DND-41 (cell line): ENCODE measurements around the gene RALGAPA2.

ENCODE experiments used
- ATAC-seq: fragments of 200-7000 bp; cut with Tn5 transposase; 3 replicates; pipeline ENCODE4 v1.9.1; 2021; ENCODE audit warnings: low read depth; ENCODE audit not compliant: insufficient read depth
- DNase-seq: peaks from one replicate; pipeline ENCODE4 v3.0.0-alpha.2; 2020
- H2AFZ ChIP-seq: 2 replicates; pipeline ENCODE4 v1.6.0; 2012; ENCODE audit warnings: low read depth, low read length
- H3K27ac ChIP-seq: 2 replicates; pipeline ENCODE4 v1.5.1; 2012; ENCODE audit warnings: low read length, inconsistent platforms
- H3K27me3 ChIP-seq: fragments of 200-600 bp; sonication (generic); 2 replicates; pipeline ENCODE4 v1.6.0; 2012; ENCODE audit warnings: low read length, mild to moderate bottlenecking, inconsistent platforms; ENCODE audit not compliant: insufficient read depth, poor library complexity
- H3K36me3 ChIP-seq: 2 replicates; pipeline ENCODE4 v1.5.1; 2012; ENCODE audit warnings: low read length, inconsistent platforms; ENCODE audit not compliant: insufficient read depth
- H3K4me1 ChIP-seq: 2 replicates; pipeline ENCODE4 v1.5.1; 2012; ENCODE audit warnings: mild to moderate bottlenecking, low read length; ENCODE audit not compliant: insufficient read depth
- H3K4me2 ChIP-seq: 2 replicates; pipeline ENCODE4 v1.6.0; 2012; ENCODE audit warnings: mild to moderate bottlenecking, moderate library complexity, low read length, inconsistent platforms; ENCODE audit not compliant: insufficient read depth
- H3K4me3 ChIP-seq, 2 experiments: fragments of 200-600 bp in 1 of 2; shearing (Covaris generic) in 1 of 2; 2 replicates each; pipeline ENCODE4 v1.5.1; 2012 to 2016; ENCODE audit warnings: inconsistent platforms in 2 of 2, low read length in 2 of 2, mild to moderate bottlenecking in 2 of 2, low read depth in 1 of 2, moderate library complexity in 1 of 2
- H3K79me2 ChIP-seq: 2 replicates; pipeline ENCODE4 v1.6.0; 2012; ENCODE audit warnings: low read length, inconsistent platforms; ENCODE audit not compliant: insufficient read depth
- H3K9ac ChIP-seq: 2 replicates; pipeline ENCODE4 v1.6.0; 2012; ENCODE audit warnings: low read depth, mild to moderate bottlenecking, inconsistent platforms, low read length, moderate library complexity
- H3K9me3 ChIP-seq: 2 replicates; pipeline ENCODE4 v1.5.1; 2012; ENCODE audit warnings: low read length, moderate library complexity, mild to moderate bottlenecking, inconsistent platforms; ENCODE audit not compliant: insufficient read depth, severe bottlenecking
- H4K20me1 ChIP-seq: 2 replicates; pipeline ENCODE4 v1.6.0; 2012; ENCODE audit warnings: low read length; ENCODE audit not compliant: insufficient read depth
- EZH2 ChIP-seq: IDR thresholded peaks from 3 replicates; pipeline ENCODE4 v1.6.1; 2012; ENCODE audit warnings: borderline replicate concordance, low read depth, mild to moderate bottlenecking, moderate library complexity, low read length, inconsistent platforms; ENCODE audit not compliant: severe bottlenecking
- TF ChIP-seq, protein P1 (sequence below): IDR thresholded peaks from 2 replicates; pipeline ENCODE4 v1.5.1; 2012; ENCODE audit warnings: borderline replicate concordance, low read length, moderate library complexity, mild to moderate bottlenecking; ENCODE audit not compliant: poor library complexity, severe bottlenecking; ENCODE audit errors: extremely low read depth

Gene RALGAPA2

DNA sequence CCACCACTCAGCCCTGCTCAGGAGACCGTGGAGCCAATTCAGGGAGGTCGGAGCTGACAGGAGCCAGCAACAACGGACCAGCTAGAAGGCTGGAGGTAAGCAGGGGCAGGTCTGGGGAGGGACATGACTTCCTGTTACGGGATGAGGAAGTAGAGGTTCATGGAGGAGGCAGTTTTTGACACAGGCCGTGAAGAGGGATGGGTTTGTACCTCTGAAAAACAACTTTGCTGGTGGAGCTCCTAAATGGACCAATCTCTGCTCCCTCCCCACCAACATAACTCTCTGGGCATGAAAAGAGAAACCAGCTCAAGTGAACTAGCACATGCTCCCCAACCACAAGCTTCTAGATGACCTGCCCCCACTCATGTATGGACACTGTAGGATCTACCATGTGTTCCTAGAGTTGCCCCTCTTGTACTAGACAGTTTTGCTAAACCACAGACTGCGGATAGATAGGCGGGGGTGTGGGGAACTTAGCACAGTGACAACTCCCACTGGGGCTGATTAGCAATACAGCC lies 31.4 kb downstream of the RALGAPA2 start:
- no peaks in the 10 kb centered on the region for H3K4me1 ChIP-seq
- H3K36me3 ChIP-seq = no peaks in the 10 kb centered on the region
- H4K20me1 ChIP-seq = peaks cover 17% of the 10 kb centered on the region; the same call in 1 of the 2 replicates
- ATAC-seq = no peak
- no peak overlapping the region for H3K4me2 ChIP-seq
- TF ChIP-seq, protein P1, sequence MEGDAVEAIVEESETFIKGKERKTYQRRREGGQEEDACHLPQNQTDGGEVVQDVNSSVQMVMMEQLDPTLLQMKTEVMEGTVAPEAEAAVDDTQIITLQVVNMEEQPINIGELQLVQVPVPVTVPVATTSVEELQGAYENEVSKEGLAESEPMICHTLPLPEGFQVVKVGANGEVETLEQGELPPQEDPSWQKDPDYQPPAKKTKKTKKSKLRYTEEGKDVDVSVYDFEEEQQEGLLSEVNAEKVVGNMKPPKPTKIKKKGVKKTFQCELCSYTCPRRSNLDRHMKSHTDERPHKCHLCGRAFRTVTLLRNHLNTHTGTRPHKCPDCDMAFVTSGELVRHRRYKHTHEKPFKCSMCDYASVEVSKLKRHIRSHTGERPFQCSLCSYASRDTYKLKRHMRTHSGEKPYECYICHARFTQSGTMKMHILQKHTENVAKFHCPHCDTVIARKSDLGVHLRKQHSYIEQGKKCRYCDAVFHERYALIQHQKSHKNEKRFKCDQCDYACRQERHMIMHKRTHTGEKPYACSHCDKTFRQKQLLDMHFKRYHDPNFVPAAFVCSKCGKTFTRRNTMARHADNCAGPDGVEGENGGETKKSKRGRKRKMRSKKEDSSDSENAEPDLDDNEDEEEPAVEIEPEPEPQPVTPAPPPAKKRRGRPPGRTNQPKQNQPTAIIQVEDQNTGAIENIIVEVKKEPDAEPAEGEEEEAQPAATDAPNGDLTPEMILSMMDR = no peak
- TF ChIP-seq EZH2 = no peak
- peaks cover 5% of the 10 kb centered on the region; the same call in 1 of the 2 replicates for H3K79me2 ChIP-seq
- H3K9ac ChIP-seq = no peak overlapping the region
- no peaks in the 10 kb centered on the region for H3K9me3 ChIP-seq
- no peak overlapping the region for H3K27ac ChIP-seq
- no peaks in the 10 kb centered on the region for H3K27me3 ChIP-seq
- no peak overlapping the region for H2AFZ ChIP-seq
- DNase-seq = no peak
- no peak overlapping the region for H3K4me3 ChIP-seq

DNA sequence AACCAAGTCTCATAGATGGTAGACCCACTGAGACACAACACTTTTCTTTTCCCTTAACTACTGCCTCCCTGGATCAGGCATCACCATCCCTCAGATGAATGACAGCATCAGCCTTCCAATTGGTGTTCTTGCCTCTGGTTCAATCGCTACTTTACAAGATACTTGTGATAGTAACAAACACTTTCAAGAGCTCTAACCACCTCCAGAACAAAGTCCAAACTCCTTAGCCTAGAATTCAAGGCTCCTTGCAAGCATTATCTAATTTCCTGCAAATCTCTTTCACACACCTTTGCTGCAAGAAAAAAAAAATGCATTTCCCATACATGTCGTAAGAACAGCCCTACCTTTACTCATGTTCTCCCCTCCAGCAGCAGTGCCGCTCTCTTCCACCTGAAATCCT lies 33.1 kb downstream of the RALGAPA2 start:
- Histone ChIP-seq H3K9me3 (no peaks in the 10 kb centered on the region), H4K20me1 (peaks cover 14% of the 10 kb centered on the region; the same call in 1 of the 2 replicates), H3K9ac (no peak overlapping the region), H3K4me3 (no peak overlapping the region), H3K4me2 (no peak overlapping the region), H3K27ac (no peak overlapping the region), H3K4me1 (no peaks in the 10 kb centered on the region), H3K36me3 (no peaks in the 10 kb centered on the region), H2AFZ (no peak overlapping the region), H3K79me2 (peaks cover 5% of the 10 kb centered on the region; the same call in 1 of the 2 replicates), H3K27me3 (no peaks in the 10 kb centered on the region)
- no peak for DNase-seq
- no peak for ATAC-seq
- no peak for TF ChIP-seq EZH2
- TF ChIP-seq, protein P1 = no peak

DNA sequence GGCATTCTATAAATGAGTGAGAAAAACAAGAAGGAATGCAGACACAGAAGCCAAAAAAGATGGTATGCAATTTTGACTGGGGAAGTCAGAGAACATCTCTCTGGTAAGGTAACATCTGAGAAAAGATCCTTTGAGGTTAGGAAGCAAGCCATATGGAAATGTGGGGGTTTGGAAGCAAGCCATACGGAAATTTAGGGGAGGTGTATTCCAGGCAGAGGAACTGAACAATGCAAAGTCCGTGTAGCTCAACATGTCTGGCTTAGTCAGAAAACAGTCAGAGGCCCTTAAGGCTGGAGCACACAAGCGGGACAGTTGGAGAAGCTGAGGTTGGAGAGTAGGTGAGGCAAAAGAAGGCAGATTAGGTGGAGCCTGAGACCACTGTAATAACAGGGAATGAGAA lies 35.3 kb downstream of the RALGAPA2 start:
- Histone ChIP-seq H3K9me3 (no peaks in the 10 kb centered on the region), H2AFZ (no peak overlapping the region), H3K4me1 (no peaks in the 10 kb centered on the region), H3K9ac (no peak overlapping the region), H3K27me3 (no peaks in the 10 kb centered on the region), H3K4me3 (no peak overlapping the region), H3K4me2 (no peak overlapping the region), H3K36me3 (no peaks in the 10 kb centered on the region), H3K79me2 (no peaks in the 10 kb centered on the region), H4K20me1 (0 out of 2 replicates have a peak, but pooled peaks cover 3% of the 10 kb centered on the region), H3K27ac (no peak overlapping the region)
- TF ChIP-seq, protein P1 = no peak
- TF ChIP-seq EZH2 = no peak
- no peak for DNase-seq
- no peak for ATAC-seq

DNA sequence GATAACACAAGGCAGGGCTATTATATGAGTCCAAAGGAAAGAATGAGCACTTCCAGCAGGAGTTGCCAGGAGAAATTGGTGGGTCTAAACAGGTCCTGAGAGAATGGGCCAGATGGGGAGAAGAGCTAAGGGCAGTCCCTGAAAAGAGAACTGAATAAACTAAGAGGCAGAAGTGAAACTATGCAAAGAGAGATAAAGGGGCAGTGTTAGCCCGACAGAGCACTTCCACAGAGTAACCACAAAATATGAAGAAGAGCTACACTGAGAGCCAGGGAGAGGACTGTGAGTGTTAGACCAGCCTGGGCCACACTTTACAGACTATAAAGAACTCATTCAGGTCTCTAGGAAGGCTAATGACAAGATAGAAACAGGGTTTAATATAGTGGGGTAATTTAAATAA lies 43.8 kb downstream of the RALGAPA2 start:
- H4K20me1 ChIP-seq = no peaks in the 10 kb centered on the region
- H3K9ac ChIP-seq = no peak overlapping the region
- H3K36me3 ChIP-seq = no peaks in the 10 kb centered on the region
- H3K4me1 ChIP-seq = peaks cover 4% of the 10 kb centered on the region; the same call in 1 of the 2 replicates
- no peak overlapping the region for H2AFZ ChIP-seq
- H3K79me2 ChIP-seq = no peaks in the 10 kb centered on the region
- H3K9me3 ChIP-seq = no peaks in the 10 kb centered on the region
- DNase-seq (no peak), ATAC-seq (peak; percentile 73)
- H3K4me2 ChIP-seq = no peak overlapping the region
- H3K4me3 ChIP-seq = no peak overlapping the region
- TF ChIP-seq EZH2 = no peak
- TF ChIP-seq, protein P1 = no peak
- no peak overlapping the region for H3K27ac ChIP-seq
- no peaks in the 10 kb centered on the region for H3K27me3 ChIP-seq
